Hepatocyte (in vitro differentiated cells): ENCODE measurements around the gene PCBP3. TPM values are rescaled to one million over a fixed set of nuclear protein-coding genes. Genes with fewer than 3 reads are reported as not detected.

ENCODE experiments used
- DNase-seq: peaks from one replicate; pipeline ENCODE4 v3.0.0-alpha.2; 2016; ENCODE audit warnings: low spot score
- H2AFZ ChIP-seq: fragments of 200-600 bp; sonication (generic); 2 replicates; pipeline ENCODE4 v1.6.0; 2016; ENCODE audit warnings: antibody characterized with exemption, mild to moderate bottlenecking
- H3K27ac ChIP-seq: fragments of 200-600 bp; sonication (generic); 2 replicates; pipeline ENCODE4 v1.5.1; 2016; ENCODE audit warnings: mild to moderate bottlenecking
- H3K27me3 ChIP-seq: fragments of 200-600 bp; sonication (generic); 2 replicates; pipeline ENCODE4 v1.6.1; 2016
- H3K36me3 ChIP-seq: fragments of 200-600 bp; sonication (generic); replicated peaks from 2 replicates; pipeline ENCODE4 v1.5.1; 2016; ENCODE audit warnings: low read depth; ENCODE audit not compliant: insufficient read depth
- H3K4me1 ChIP-seq: fragments of 200-600 bp; sonication (generic); 2 replicates; pipeline ENCODE4 v1.5.1; 2016; ENCODE audit warnings: mild to moderate bottlenecking, moderate library complexity; ENCODE audit not compliant: insufficient read depth
- H3K4me2 ChIP-seq: fragments of 200-600 bp; sonication (generic); 2 replicates; pipeline ENCODE4 v1.6.0; 2016
- H3K4me3 ChIP-seq: fragments of 200-600 bp; sonication (generic); 2 replicates; pipeline ENCODE4 v1.5.1; 2016; ENCODE audit warnings: mild to moderate bottlenecking
- H3K79me2 ChIP-seq: fragments of 200-600 bp; sonication (generic); 2 replicates; pipeline ENCODE4 v1.6.0; 2017; ENCODE audit warnings: mild to moderate bottlenecking
- H3K9me2 ChIP-seq: fragments of 200-600 bp; sonication (generic); replicated peaks from 2 replicates; pipeline ENCODE4 v1.6.0; 2017; ENCODE audit warnings: mild to moderate bottlenecking; ENCODE audit not compliant: insufficient read depth
- H3K9me3 ChIP-seq: fragments of 200-600 bp; sonication (generic); 2 replicates; pipeline ENCODE4 v1.5.1; 2016; ENCODE audit warnings: low read depth, mild to moderate bottlenecking
- H4K20me1 ChIP-seq: fragments of 200-600 bp; sonication (generic); 2 replicates; pipeline ENCODE4 v1.6.0; 2016; ENCODE audit warnings: mild to moderate bottlenecking; ENCODE audit not compliant: insufficient read depth, poor library complexity, severe bottlenecking
- CTCF ChIP-seq: fragments of 200-600 bp; sonication (generic); IDR thresholded peaks from 2 replicates; pipeline ENCODE4 v1.5.1; 2016; ENCODE audit warnings: antibody characterized with exemption, mild to moderate bottlenecking; ENCODE audit not compliant: poor library complexity
- EZH2 ChIP-seq: fragments of 200-600 bp; sonication (generic); IDR thresholded peaks from 2 replicates; pipeline ENCODE4 v1.6.1; 2016; ENCODE audit warnings: antibody characterized with exemption, mild to moderate bottlenecking, borderline replicate concordance
- EZH2phosphoT487 ChIP-seq: fragments of 200-600 bp; sonication (generic); IDR thresholded peaks from one replicate; pipeline ENCODE4 v1.6.1; 2018; ENCODE audit warnings: antibody characterized with exemption, mild to moderate bottlenecking, low read depth, moderate library complexity; ENCODE audit not compliant: unreplicated experiment, severe bottlenecking
- whole genome bisulfite sequencing: methylation state at CpG from one replicate; pipeline ENCODE4 v1.1.6; 2016; ENCODE audit warnings: low lambda C conversion rate; ENCODE audit errors: missing lambda C conversion rate; 5-methylcytosine and 5-hydroxymethylcytosine counted together
- polyA plus RNA-seq: library from polyadenylated mRNA; unstranded; fragments of >200 nt; fragmentation: Nextera tagmentation; extraction: Ambion mirVana; gene quantifications from 2 replicates; pipeline ENCODE4 v1.2.1, GENCODE V29; 2016
- total RNA-seq: library from RNA; depleted of rRNA; stranded (reverse); fragments of >200 nt; gene quantifications from 2 replicates; pipeline ENCODE4 v1.2.3, GENCODE V29; 2014

The PCBP3 gene
- total and polyA plus RNA-seq, 2 experiments from 2014 or later, result 3.1 to 8.8 TPM

GRCh38 chr21:45721671-45722070, 78.1 kb downstream of the PCBP3 start:
- no peaks in the 10 kb centered on the region for H3K9me3 ChIP-seq
- DNase-seq, result no peak
- H3K9me2 ChIP-seq, result no peaks in the 10 kb centered on the region
- no peaks in the 10 kb centered on the region for H3K4me1 ChIP-seq
- no peaks in the 10 kb centered on the region for H3K27me3 ChIP-seq
- no peak overlapping the region for H3K27ac ChIP-seq
- H3K4me3 ChIP-seq, result no peak overlapping the region
- no peak overlapping the region for H3K4me2 ChIP-seq
- H2AFZ ChIP-seq, result no peak overlapping the region
- no peaks in the 10 kb centered on the region for H3K36me3 ChIP-seq
- TF ChIP-seq EZH2phosphoT487, result no peak
- WGBS, result 84% methylated on average over 6 of the region's 6 CpGs
- no peaks in the 10 kb centered on the region for H4K20me1 ChIP-seq
- no peaks in the 10 kb centered on the region for H3K79me2 ChIP-seq

- Histone ChIP-seq H3K27ac (no peak overlapping the region), H3K27me3 (no peaks in the 10 kb centered on the region), H3K4me3 (no peak overlapping the region), H3K9me2 (no peaks in the 10 kb centered on the region), H3K9me3 (no peaks in the 10 kb centered on the region), H2AFZ (no peak overlapping the region), H3K36me3 (no peaks in the 10 kb centered on the region), H3K79me2 (no peaks in the 10 kb centered on the region), H3K4me1 (no peaks in the 10 kb centered on the region), H4K20me1 (no peaks in the 10 kb centered on the region), H3K4me2 (no peak overlapping the region)
- no peak for DNase-seq
- WGBS, result 89% methylated on average over 10 of the region's 10 CpGs
- TF ChIP-seq CTCF (no peak), EZH2phosphoT487 (no peak), EZH2 (no peak)
Observed at GRCh38 chr21:45723049-45723958, 79.8 kb downstream of the PCBP3 start.

- no peak for DNase-seq
- Histone ChIP-seq H2AFZ (no peak overlapping the region), H3K27me3 (no peaks in the 10 kb centered on the region), H3K4me2 (no peak overlapping the region), H3K9me2 (no peaks in the 10 kb centered on the region), H4K20me1 (no peaks in the 10 kb centered on the region), H3K4me3 (no peak overlapping the region), H3K4me1 (no peaks in the 10 kb centered on the region), H3K9me3 (no peaks in the 10 kb centered on the region), H3K79me2 (no peaks in the 10 kb centered on the region), H3K27ac (no peak overlapping the region), H3K36me3 (no peaks in the 10 kb centered on the region)
- WGBS, result 77% methylated on average over 13 of the region's 13 CpGs
- TF ChIP-seq EZH2phosphoT487 (no peak), CTCF (no peak), EZH2 (no peak)
Observed at GRCh38 chr21:45724345-45724961, 80.9 kb downstream of the PCBP3 start.
